GM19452 (cell line): ENCODE results near the gene ACCS.

Experiments
- ATAC-seq: cut with Tn5 transposase; IDR thresholded peaks from one replicate; pipeline ENCODE4 v1.9.1; 2021; ENCODE audit not compliant: unreplicated experiment

The ACCS gene

DNA sequence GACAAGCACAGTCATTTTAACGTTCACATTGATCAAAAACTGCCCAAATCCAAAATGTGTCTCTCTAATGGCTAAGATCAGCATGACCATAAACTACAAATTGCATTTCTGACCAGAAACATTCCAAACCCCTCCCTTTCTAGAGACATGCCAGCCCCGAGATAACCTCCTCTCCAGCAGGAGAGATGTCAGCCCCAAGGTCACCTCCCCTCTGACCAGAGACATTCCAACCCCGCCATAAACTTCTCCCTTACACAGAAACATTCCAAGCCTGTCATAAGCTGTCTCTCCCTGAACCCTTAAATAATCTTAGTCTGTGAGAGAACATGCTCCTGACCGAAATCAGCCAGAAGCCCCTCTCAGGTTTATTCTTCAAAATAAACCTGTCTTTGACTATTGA lies 22.8 kb downstream of the ACCS start:
- no peak for ATAC-seq

DNA sequence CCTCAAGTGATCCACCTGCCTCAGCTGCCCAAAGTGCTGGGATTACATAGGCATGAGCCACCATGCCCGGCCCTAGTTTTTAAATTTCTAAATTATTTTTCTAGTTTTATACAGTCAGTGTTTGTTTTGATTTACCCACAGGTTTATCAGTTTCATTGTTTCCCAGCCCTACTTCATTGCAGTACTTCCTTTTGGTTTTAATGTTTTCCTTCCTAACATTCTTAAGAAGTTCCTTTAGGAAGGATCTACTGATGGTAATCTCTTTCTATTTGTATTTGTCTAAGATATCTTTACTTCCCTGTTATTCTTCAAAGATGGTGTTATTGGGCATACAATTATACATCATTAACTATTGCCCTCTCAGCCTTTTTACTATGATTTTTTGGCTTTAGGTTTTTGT lies 24.5 kb downstream of the ACCS start:
- ATAC-seq = no peak

DNA sequence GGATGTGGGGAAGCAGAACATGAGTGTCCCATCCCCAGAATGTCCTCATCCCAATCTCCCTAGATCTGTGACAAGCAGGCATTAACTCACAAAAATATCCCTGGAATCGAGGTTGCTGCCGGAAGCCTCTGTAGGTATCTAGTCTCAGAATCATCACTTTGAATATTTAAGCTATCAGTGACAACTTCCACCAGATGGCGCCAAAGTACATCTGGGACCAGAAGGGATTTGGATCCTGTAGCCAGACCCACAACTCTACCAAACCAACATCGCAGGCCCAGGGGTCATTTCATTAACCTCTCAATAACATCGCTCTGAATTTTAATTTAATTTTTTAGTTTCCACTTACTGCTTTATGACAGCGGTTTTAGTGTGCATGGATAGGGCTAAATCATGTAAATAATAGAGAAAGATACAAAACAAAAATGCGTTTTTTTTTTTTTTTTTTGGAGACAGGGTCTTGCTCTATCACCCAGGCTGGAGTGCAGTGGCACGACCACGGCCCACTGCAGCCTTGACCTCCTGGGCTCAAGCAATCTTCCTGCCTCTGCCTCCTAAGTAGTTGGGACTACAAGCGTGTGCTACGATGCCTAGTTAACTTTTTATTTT lies 28.3 kb downstream of the ACCS start:
- no peak for ATAC-seq

DNA sequence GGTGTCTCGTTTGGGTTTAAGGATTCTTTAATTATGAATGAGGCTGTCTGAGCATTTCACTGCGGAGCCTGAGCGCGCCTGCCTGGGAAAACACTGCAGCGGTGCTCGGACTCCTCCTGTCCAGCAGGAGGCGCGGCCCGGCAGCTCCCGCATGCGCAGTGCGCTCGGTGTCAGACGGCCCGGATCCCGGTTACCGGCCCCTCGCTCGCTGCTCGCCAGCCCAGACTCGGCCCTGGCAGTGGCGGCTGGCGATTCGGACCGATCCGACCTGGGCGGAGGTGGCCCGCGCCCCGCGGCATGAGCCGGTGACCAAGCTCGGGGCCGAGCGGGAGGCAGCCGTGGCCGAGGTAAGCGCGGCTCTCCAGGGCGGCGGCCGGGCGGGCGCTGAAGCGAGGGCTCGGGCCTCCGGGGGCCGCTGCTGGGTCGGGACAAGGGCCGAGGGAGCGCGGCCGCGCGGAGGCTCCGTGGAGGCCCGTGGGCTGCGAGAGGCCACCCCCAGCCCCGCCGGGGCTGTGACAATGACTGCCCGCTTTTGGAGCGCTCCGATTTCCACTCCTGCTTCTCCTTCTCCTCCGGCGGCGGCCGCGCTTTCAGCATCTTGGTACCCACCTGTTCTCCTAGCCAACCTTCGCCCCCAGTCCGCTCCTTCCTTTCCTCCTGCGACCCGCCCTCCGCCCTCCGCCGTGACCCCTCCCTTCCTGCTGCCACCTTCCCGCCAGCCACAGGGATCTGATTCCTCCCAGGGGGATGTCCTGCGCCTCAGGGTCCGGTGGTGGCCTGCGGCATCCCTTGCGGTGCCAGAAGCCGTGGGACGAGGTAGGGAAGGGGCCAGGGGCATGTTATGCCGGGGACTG lies 29.7 kb downstream of the ACCS start, which contains the start of gene EXT2:
Gene EXT2, plus strand, starts transcription at position 173 of the 854 bp plus-strand sequence. CDS start 12,035 bp downstream, outside the sequence.
- peak; percentile 96 for ATAC-seq

DNA sequence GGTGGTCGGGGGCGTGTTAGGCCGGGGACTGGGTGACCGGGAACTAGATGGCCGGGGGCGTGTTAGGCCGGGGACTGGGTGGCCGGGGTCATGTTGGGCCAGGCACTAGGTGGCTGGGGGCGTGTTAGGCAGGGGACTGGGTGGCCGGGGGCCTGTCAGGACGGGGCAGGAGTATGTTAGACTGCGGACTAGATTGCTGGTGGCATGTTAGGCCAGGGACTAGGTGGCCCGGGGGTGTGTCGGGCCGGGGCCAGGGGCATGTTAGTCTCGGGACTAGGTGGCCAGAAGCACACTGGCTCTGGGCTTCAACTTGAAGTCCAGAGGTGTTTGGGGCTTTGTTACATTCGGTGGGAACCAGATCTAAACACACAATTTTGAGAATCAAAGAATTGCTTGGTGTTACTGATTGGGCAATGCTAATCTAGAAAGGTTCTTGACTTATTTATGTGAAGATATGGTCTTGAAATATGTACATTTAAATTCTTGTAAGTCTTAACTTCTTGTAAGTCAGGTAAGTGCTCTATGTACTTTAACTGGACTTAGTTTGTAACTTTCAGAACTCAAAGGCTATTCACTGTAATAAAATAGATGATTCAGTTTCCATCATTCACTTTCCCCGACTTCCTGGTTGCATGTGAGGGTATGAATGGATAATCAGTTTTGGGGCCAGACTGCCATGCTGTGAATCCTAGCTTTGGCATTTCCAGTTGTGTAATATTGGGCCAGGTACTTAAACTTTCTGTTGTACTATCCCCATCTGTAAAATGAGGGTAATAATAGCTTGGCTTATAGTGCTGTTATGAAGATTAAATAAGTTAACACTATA lies 30.5 kb downstream of the ACCS start:
- ATAC-seq = no peak

DNA sequence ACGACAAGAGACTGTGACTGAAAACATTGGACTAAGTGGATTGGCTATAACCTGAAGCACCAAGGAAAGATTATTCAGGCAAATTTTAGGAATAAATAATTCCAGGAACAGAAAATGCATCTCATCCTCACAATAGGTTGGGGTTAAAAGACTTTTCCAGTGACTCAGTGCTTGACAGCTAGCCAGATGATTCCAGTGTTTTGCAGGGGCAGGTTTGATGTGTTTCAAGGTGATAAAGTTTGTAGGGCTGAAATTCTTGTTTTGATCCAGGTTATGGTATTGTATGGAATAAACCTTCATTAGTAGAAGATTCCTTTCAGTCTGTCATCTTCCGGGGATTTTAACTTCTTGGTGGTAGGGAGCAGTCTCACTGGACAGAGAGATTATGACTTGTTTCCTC lies 31.8 kb downstream of the ACCS start:
- no peak for ATAC-seq

DNA sequence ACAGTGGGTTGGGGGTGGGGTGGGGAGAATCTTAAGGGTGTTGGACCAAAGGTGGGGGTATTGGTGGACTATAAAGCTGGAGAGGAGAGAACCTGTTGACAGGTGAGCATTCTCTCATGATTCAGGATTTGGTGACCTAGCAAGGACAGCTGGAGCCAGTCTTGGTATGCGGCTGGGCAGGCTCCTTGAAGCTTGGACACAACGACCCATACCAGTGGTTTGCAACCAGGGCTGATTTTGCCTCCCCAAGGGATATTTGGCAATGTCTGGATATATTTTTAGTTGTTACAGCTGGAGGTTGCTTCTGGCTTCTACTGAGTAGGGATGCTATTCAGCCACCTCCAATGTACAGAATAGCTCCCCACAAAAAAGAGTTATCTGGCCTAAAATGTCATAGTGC lies 35.0 kb downstream of the ACCS start:
- ATAC-seq = no peak

DNA sequence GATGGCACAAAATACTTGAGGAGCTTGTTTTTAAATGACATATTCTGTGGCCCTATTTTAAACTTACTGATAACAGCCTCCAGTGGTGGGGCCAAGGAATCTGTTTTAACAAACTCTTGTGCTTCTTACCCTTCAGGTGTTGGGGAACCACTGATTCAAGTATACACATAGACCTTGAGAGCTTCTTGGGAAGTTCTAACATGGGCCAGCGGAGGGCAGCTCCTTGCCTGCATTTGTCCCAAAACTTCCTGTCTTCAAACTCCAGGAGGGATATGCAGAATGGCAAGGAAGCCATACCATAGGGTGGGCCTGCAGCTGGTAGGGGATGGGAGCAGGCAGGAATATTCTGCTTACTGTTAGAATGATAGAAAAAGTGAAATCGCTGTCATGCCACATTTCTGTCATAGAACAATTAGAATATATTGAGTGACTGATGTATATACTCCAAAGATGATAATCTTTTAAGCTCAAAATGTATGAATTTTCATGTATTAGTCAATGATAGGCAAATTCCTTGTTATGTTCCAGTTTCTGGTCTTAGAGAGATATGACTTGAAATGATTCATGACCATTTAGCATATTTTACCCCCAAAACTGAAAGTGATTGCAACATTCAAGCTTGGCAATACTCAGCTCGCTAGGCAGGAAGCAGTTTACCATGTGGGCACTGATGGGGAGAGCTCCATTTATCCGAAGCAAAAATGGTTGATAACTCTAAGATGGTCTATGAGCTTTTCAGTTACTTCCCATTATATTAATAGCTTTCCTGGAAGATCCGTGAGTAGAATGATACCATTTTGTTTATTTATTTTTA lies 38.6 kb downstream of the ACCS start:
- no peak for ATAC-seq

DNA sequence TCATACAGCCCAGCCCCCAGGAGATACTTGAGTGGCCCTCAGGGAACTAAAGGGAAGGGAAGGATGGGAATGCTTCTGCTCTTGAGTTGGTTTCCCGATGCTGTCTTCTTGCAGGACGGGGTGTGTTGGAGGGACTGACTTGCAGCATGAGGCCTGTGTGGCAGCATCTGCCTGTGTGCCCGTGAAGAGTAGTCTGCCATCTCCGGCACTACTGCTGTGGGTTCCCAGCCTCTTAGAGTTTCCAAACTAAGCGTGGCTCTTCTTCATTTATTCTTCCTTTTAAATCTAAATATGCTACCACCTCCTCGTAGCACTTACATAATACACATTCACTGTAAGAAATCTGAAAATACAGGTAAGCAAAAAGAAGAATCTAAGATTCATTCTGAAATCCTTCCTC lies 42.2 kb downstream of the ACCS start:
- ATAC-seq = no peak

DNA sequence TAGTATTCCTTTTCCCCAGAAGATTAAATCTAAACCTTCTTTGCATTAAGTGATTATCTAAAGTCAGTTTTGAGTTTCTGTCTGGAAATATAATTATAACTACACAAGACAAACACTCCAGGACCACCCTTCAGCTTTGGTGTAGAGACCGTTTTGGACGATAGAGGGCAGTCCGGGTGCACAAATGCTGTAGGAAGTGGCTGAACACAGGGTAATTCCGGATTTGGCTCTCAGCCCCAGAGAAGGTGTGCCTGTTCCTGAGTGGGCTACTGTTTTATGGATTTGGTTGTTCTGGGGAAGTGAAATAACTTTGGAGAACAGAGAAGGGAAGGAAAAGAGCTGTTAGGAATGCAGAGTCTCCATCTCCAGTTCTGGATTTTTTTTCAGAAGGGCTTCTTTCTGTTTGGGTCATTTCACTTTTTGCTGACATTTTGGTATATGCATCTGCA lies 44.2 kb downstream of the ACCS start:
- ATAC-seq = peak; percentile 92

DNA sequence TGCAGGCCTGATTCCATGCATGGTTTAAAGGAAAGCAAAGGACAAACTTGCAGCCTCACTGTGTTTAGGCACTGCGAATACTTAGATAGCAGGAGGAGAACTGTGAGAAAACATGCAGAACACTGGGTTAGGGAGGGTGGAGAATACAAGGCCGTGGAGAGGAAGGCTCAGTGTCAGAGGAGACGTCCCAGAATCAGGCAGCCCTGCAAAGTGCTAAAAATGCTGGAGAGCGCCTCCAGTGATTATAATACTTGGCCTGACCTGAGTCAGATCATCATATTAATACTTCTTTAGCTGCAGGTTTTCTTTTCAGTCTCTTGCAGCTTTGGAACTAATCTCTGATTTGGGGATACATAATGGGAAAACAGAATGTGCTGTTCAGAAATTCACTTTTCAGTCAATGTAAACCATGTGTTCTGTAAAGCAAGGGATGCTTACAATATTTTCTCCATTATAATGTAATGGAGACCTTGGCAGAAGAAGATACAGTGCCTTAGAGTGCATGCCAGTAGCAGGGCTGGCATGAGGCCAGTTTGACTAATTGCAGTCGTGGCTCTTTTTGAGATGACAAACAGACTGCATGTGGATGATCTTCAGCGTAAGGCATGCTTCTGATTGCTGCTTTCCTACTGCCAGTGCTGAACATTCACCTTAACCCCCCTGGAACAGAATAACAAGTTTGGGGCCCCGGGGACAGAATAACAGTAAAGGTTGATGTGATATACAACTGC lies 46.2 kb downstream of the ACCS start:
- no peak for ATAC-seq

DNA sequence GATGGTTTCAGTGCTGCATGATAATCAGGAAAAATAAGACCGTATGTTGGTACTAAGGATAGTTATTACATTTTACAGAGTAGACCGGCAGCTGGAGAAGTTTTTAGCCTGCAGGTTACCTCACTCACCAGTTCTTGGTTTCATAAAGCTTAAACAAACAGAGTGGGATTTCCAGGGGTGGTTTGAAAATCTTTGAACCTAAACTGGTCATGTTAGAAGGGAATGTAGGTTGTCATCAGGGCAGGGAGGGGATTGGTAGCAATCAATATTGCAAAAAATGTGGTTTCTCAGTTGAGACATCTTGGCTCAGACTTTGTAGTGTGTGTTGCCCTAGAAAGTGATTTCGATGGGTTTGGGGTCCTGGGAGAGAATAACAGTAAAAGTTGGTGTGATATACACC lies 46.9 kb downstream of the ACCS start:
- no peak for ATAC-seq

DNA sequence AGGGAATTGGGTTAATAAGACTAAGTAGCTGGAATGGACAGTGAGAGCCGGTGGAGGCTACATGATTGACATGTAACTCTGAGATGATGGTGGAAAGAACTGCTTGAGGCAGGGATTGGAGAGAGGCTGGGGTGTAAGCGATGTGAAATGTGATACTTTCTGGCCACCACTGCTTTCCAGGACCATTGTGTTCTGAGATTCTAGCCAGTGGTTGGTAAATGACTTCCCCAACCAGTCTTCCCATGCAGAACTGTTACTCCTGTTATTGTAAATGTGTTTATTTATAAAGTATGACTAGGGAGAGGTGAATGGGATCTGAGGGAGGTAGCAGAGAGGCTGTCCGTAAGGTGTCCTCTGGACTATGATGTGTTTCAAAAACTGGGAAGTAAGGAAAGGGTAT lies 47.5 kb downstream of the ACCS start:
- ATAC-seq = no peak

DNA sequence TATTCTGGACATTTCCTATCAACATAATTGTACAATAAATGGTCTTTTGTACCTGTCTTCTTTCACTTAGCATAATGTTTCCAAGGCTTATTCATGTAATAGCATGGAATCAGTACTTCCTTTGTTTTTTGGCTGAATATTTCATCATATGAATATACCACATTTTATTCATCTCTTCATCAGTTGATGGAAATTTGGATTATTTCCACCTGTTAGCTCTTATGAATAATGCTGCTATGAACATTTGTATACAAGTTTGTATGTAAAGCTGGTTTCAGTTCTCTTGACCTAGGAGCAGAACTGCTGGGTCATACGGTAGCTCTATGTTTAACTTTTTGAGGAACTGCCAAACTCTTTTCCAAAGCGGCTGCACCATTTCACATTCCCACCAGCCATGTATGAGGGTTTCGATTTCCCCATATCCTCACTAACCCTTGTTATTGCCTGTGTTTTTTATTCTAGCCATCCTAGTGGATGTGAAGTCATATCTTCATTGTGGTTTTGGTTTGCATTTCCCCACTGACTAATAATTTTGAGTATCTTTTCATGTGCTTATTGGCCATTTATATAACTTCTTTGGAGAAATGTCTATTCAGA lies 50.3 kb downstream of the ACCS start:
- ATAC-seq = no peak

DNA sequence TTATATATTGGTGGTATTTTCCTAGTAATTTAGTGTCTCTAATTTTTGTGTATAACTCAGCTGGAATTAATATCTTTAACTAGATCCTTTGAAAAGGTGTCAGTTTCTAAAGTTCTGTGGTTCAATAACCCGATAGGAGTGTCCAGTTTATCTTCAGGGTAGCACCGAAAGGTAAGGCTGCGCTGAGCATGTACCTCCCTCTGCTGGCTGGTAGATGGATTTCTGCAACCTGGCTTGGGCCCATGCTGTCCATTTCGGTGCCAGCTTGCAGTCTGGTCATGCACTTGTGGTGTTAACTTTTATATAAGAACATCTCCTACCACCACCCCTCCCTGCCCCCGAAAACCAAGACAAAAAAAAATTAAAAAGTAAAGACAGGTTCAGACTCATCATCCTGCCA lies 54.1 kb downstream of the ACCS start:
- no peak for ATAC-seq

DNA sequence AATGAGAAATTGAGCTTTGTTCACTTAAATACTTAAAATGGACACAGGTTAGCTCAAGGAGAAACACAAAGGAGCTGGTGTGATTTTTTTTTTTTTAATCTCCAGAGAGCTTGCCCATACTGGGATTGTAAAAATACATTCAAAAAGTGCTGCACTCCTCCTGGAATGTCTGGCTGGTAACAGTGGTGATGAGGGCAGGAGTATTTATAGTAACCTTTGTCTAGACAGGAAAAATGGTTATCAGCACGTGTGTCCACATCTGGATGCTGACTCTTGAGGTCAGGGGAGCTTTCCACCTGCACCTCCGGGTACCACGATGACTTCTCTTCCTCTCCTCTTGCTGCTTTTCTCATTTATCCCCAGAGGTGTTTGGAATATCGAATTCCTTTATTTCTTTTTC lies 59.5 kb downstream of the ACCS start:
- ATAC-seq = no peak

DNA sequence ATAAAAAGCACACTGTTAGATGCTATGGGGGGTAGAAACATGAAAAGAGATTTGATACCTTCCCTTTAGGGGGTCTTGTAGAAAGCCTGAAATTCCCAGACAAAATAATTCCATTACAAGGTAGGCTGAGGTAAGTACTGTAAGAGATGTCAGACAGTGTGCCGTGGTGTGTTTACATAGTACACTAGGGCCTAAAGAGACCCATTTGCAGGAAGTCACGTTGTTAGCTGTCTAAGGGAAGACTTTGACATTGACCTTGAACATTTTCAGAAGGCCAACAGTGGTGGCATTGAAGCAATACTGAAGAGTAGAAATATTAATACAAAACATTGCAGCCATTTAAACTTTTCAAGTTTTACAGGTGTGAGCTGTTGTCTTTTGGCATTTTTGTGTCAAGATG lies 60.2 kb downstream of the ACCS start:
- no peak for ATAC-seq

DNA sequence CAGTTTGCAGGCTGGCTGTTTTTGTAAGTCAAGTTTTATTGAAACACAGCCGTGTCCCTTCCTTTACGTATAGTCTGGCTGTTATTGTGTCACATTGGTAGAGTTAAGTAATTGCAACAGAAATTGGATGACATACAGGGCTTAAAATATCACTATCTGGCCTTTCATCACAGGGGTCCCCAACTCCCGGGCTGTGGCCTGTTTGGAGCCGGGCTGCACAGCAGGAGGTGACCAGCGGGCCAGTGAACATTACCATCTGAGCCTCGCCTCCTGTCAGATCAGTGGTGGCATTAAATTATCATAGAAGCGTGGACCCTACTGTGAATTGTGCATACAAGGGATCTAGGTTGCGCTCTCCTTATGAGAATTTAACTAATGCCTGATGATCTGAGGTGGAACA lies 61.1 kb downstream of the ACCS start:
- no peak for ATAC-seq

DNA sequence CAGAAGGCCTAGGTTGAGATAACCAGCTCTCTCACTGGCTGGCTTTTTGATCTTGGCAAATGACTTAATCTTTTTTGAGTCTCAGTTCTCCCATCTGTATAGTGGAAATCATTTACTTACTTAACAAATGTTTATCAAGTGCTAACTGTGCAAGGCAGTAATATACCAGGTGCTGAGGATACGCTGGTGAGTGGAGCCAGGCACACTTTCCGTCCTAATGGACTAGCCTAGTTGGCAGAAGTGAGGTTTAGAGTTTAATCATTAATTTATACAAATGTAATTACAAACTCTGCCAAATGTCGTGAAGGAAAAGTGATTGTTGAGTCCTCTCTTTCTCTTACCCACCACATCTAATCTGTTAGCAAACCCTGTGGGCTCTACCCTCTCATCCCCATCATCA lies 62.7 kb downstream of the ACCS start:
- ATAC-seq = no peak

DNA sequence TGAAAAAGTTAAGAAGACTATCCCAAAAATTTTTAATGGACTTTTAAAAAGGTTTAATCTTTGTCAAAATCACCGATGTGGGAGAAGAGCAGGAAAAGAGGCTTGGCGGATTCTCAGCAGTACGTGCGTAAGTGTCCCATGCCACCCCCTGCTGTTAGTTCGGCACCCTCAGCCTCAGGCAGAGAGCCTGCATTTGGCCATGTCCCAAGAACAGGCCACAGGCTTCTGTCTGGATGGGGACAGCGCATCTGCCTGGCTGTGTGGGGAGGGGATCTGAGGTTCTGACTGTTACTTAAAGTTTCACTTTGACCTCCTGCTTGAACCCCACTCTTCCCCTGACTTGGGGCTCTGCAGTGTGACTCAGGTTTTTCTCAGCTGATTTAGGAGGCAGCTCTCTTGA lies 64.7 kb downstream of the ACCS start:
- ATAC-seq = no peak
